Measurements from ENCODE around the gene FAM25G.
"Not testable (repeated sequence)": the region's sequence is repeated elsewhere in the genome, so short reads cannot be mapped to it uniquely, and the experiment has no call there.

FAM25G gene

GRCh38 chr10:47491600-47491999 lies at the start of gene FAM25G:
TSS of gene FAM25G (minus strand) at chr10:47491700. CDS start at chr10:47491674, 26 bp downstream.
- not testable (repeated sequence) for DNase-seq

- not testable (repeated sequence) for DNase-seq
Observed at GRCh38 chr10:47536430-47536829, 44.9 kb upstream of the FAM25G start.

GRCh38 chr10:47523475-47523874 lies 32.0 kb upstream of the FAM25G start, which contains the start of gene AGAP9:
TSS of gene AGAP9 (minus strand) at chr10:47523638. CDS start at chr10:47523526, 112 bp downstream.
- DNase-seq: not testable (repeated sequence)

GRCh38 chr10:47502313-47502712 lies 10.8 kb upstream of the FAM25G start:
- DNase-seq: not testable (repeated sequence)

- not testable (repeated sequence) for DNase-seq
Observed at GRCh38 chr10:47494226-47494625, 2.7 kb upstream of the FAM25G start.

GRCh38 chr10:47489630-47490029 lies 1.9 kb downstream of the FAM25G start:
- not testable (repeated sequence) for DNase-seq

- DNase-seq: not testable (repeated sequence)
Observed at GRCh38 chr10:47485943-47486342, 5.6 kb downstream of the FAM25G start.

- not testable (repeated sequence) for DNase-seq
Observed at GRCh38 chr10:47484786-47485185, 6.7 kb downstream of the FAM25G start.

GRCh38 chr10:47483923-47484322 lies 7.6 kb downstream of the FAM25G start, which contains the start of gene ANXA8:
TSS of gene ANXA8 (minus strand) at chr10:47484115. CDS start at chr10:47483933, 182 bp downstream.
- DNase-seq: not testable (repeated sequence)

GRCh38 chr10:47482367-47482766 lies 9.1 kb downstream of the FAM25G start:
- DNase-seq: not testable (repeated sequence)

- DNase-seq: not testable (repeated sequence)
Observed at GRCh38 chr10:47481768-47482181, 9.7 kb downstream of the FAM25G start.

GRCh38 chr10:47481182-47481766 lies 10.2 kb downstream of the FAM25G start:
- not testable (repeated sequence) for DNase-seq

- DNase-seq: not testable (repeated sequence)
Observed at GRCh38 chr10:47480133-47480532, 11.4 kb downstream of the FAM25G start.

GRCh38 chr10:47478114-47478513 lies 13.4 kb downstream of the FAM25G start:
- not testable (repeated sequence) for DNase-seq

GRCh38 chr10:47477078-47477477 lies 14.4 kb downstream of the FAM25G start:
- DNase-seq: not testable (repeated sequence)

GRCh38 chr10:47475101-47475500 lies 16.4 kb downstream of the FAM25G start:
- not testable (repeated sequence) for DNase-seq

- not testable (repeated sequence) for DNase-seq
Observed at GRCh38 chr10:47473516-47473915, 18.0 kb downstream of the FAM25G start.

- DNase-seq: not testable (repeated sequence)
Observed at GRCh38 chr10:47472647-47473046, 18.9 kb downstream of the FAM25G start.

- not testable (repeated sequence) for DNase-seq
Observed at GRCh38 chr10:47472072-47472471, 19.4 kb downstream of the FAM25G start.

GRCh38 chr10:47468731-47469528 lies 22.6 kb downstream of the FAM25G start:
- DNase-seq: not testable (repeated sequence)

- DNase-seq: not testable (repeated sequence)
Observed at GRCh38 chr10:47467957-47468356, 23.5 kb downstream of the FAM25G start.

- DNase-seq: not testable (repeated sequence)
Observed at GRCh38 chr10:47467458-47467857, 24.0 kb downstream of the FAM25G start.

GRCh38 chr10:47465216-47465917 lies 26.1 kb downstream of the FAM25G start:
- DNase-seq: not testable (repeated sequence)
